Astrocyte of the cerebellum (primary cell): ENCODE results near the gene RAD17.
"Not testable (repeated sequence)": the region's sequence is repeated elsewhere in the genome, so short reads cannot be mapped to it uniquely, and the experiment has no call there.

Experiments
- DNase-seq: peaks from one replicate; pipeline ENCODE4 v3.0.0-alpha.2; 2011; ENCODE audit warnings: low read depth
- H3K4me3 ChIP-seq: 2 replicates; pipeline ENCODE4 v1.5.1; 2011; ENCODE audit warnings: mild to moderate bottlenecking, low read depth, low read length, moderate library complexity
- in situ Hi-C: cut with HindIII; loops from 2 replicates; pipeline ENCODE4 v1.10.0; 2017; ENCODE audit warnings: low sequenced_read_pairs
- TF ChIP-seq, protein P1 (sequence below): IDR thresholded peaks from 2 replicates; pipeline ENCODE4 v1.5.1; 2012; ENCODE audit warnings: low read length, low read depth, moderate library complexity, mild to moderate bottlenecking; ENCODE audit errors: missing control alignments

The RAD17 gene

DNA sequence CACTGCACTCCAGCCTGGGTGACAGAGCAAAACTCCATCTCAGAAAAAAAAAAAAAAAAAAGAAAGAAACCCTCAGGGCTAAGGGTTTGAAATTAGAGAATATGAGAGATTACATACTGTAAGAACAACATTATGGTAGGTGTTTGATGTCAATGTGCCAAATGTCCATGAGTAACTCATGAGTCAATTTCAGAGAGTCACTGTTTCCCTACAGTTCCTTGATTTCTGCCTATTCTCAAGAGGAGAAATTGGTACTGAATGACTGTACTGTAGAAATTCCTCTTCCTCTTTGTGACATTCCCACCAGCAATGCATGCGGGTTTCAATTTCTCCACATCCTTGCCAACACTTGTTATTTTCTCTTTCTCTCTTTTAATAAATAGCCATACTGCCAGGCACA is 80.5 kb downstream of the RAD17 start:
- DNase-seq = peak; percentile 57
- no peak overlapping the region for H3K4me3 ChIP-seq
- TF ChIP-seq, protein P1, sequence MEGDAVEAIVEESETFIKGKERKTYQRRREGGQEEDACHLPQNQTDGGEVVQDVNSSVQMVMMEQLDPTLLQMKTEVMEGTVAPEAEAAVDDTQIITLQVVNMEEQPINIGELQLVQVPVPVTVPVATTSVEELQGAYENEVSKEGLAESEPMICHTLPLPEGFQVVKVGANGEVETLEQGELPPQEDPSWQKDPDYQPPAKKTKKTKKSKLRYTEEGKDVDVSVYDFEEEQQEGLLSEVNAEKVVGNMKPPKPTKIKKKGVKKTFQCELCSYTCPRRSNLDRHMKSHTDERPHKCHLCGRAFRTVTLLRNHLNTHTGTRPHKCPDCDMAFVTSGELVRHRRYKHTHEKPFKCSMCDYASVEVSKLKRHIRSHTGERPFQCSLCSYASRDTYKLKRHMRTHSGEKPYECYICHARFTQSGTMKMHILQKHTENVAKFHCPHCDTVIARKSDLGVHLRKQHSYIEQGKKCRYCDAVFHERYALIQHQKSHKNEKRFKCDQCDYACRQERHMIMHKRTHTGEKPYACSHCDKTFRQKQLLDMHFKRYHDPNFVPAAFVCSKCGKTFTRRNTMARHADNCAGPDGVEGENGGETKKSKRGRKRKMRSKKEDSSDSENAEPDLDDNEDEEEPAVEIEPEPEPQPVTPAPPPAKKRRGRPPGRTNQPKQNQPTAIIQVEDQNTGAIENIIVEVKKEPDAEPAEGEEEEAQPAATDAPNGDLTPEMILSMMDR = no peak
- in situ Hi-C loops = no loop called here

DNA sequence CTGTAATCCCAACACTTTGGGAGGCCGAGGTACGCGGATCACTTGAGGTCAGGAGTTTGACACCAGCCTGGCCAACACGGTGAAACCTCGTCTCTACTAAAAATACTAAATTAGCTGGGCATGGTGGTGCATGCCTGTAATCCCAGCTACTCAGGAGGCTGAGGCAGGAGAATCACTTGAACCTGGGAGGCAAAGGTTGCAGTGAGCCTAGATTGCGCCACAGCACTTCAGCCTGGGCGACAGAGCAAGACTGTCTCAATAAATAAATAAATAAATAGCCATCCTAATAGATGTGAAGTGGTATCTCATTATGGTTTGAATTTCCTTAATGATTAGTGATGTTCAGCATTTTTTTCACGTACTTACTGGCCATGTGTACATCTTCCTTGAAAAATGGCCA is 80.9 kb downstream of the RAD17 start:
- in situ Hi-C loops, DNase-seq, H3K4me3 ChIP-seq: not testable (repeated sequence)

DNA sequence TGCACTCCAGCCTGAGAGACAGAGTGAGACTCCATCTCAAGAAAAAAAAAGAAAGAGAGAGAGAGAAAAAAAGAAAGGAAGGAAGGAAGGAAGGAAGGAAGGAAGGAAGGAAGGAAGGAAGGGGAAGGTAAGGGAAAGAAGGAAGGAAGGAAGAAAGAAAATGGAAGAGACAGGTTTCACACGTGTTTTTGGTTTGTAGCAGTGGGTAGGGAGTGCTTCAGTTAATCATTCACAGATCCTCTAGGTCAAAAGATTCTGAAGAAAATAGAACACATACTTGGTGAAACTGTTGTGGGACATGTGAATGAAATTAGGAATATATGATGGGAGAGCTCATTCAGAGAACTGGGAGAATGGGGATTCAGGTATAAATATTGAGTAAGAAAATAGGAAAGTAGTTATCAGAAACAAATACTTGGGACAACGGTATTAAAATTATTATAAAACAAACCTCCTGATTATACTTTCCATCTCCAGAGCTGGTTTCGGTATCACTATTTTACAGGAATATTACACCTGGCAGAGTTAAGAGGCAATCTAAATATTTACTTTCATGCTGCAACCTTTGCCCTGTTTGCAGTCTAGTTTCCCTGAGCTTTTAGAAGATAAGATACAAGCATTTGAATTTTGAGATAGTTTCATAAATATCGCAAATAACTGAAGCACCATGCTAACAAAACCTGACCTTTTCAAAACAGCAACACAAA is 82.5 kb downstream of the RAD17 start:
- TF ChIP-seq, protein P1 = no peak
- in situ Hi-C loops = no loop called here
- no peak overlapping the region for H3K4me3 ChIP-seq
- DNase-seq = no peak

DNA sequence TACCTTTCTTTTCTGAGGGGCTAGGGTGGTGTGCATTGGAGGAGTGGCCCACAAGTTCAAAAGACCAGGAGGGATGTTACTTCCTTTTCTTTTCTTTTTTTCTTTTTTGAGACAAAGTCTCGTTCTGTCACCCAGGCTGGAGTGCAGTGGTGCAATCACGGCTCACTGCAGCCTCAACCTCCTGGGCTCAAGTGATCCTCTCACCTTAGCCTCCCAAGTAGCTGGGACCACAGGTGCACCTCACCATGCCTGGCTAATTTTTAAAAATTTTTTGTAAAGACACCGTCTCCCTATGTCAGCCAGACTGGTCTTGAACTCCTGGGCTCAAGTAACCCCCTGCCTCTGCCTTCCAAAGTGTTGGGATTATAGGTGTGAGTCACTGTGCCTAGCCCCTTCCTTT is 83.9 kb downstream of the RAD17 start:
- H3K4me3 ChIP-seq, DNase-seq, in situ Hi-C loops: not testable (repeated sequence)

DNA sequence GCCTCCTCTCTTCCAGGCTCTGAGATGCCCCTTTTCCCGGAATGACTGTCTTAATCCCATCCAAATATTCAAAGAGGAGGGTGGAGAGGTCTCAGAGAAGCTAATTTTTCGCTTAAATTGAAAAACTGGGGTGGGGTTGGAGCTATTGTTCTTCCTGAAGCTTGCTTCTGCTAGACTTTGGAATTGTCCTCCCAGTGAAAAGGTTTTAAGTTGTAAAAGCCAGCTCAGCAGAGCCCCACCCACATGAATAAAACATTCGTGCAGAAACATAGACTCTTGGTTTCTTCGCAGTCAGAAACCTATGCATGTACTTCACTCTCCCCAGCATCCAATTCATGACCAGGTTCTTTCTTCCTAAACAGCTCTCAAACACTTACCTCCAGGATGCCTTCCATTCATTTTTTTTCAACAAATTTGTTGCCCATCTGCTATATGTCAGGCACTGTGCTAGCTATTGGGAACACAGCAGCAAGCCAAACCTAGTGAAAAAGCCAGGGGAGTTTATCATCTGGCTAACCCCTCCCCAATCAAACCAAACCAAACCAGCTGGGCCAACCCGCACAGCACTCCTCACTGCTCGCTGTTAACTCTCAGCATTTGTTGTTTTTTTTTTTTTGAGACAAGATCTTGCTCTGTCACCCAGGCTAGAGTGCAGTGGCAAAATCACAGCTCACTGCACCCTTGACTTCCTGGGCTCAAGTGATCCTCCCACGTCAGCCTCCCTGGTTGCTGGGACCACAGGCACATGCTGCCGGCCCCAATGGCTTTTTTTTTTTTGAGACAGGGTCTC is 85.0 kb downstream of the RAD17 start:
- TF ChIP-seq, protein P1 = no peak
- in situ Hi-C loops = no loop called here
- H3K4me3 ChIP-seq = no peak overlapping the region
- no peak for DNase-seq

DNA sequence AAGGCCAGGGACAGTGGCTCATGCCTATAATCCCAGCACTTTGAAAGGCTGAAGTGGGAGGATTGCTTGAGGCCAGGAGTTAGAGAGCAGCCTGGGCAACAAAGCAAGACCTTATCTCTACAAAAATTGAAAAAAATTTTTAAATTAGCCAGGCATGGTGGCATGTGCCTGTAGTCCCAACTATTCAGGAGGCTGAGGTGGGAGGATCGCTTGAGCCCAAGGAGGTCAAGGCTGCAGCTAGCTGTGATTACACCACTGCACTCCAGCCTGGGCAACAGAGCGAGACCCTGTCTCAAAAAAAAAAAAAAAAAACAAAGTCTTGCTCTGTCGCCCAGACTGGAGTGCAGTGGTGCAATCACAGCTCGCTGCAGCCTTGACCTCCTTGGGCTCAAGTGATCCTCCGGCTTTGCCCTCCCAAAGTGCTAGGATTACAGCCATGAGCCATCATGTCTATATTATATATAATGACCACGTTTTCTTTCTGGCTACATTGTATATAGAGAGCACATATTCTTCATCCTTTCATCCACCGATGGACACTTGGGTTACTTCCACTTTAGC is 85.9 kb downstream of the RAD17 start:
- H3K4me3 ChIP-seq, in situ Hi-C loops, DNase-seq: not testable (repeated sequence)

DNA sequence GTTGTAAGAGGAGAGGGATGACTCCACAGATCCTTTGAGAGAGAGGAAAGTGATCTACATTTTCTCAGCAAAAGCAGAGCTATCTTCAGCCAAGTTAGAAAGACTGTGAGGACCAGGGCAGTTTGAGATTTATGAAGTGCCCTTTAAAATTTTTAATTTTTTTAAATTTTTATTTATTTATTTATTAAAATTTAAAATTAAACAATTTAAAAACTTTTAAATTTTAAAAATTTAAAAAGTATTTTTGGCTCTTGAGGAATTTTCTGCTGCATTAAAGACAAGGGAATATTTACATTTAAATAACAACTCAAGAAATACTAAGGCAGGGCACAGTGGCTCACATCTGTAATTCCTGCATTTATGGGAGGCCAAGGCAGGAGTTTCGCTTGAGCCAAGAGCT is 92.6 kb downstream of the RAD17 start:
- TF ChIP-seq, protein P1 = no peak
- DNase-seq = no peak
- no peak overlapping the region for H3K4me3 ChIP-seq
- in situ Hi-C loops = no loop called here
